HG02678 (cell line): ENCODE measurements around the gene CEP76.

ENCODE experiments used
- ATAC-seq: cut with Tn5 transposase; IDR thresholded peaks from one replicate; pipeline ENCODE4 v1.9.1; 2021; ENCODE audit warnings: mild to moderate bottlenecking, moderate library complexity; ENCODE audit not compliant: unreplicated experiment

The CEP76 gene, protein sequence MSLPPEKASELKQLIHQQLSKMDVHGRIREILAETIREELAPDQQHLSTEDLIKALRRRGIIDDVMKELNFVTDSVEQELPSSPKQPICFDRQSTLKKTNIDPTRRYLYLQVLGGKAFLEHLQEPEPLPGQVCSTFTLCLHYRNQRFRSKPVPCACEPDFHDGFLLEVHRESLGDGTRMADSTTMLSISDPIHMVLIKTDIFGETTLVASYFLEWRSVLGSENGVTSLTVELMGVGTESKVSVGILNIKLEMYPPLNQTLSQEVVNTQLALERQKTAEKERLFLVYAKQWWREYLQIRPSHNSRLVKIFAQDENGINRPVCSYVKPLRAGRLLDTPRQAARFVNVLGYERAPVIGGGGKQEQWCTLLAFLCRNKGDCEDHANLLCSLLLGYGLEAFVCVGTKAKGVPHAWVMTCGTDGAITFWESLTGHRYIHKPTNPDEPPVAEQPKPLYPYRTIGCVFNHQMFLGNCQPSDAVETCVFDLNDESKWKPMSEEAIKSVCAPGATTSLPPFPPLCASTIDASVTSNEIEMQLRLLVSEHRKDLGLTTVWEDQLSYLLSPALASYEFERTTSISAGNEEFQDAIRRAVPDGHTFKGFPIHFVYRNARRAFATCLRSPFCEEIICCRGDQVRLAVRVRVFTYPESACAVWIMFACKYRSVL

DNA sequence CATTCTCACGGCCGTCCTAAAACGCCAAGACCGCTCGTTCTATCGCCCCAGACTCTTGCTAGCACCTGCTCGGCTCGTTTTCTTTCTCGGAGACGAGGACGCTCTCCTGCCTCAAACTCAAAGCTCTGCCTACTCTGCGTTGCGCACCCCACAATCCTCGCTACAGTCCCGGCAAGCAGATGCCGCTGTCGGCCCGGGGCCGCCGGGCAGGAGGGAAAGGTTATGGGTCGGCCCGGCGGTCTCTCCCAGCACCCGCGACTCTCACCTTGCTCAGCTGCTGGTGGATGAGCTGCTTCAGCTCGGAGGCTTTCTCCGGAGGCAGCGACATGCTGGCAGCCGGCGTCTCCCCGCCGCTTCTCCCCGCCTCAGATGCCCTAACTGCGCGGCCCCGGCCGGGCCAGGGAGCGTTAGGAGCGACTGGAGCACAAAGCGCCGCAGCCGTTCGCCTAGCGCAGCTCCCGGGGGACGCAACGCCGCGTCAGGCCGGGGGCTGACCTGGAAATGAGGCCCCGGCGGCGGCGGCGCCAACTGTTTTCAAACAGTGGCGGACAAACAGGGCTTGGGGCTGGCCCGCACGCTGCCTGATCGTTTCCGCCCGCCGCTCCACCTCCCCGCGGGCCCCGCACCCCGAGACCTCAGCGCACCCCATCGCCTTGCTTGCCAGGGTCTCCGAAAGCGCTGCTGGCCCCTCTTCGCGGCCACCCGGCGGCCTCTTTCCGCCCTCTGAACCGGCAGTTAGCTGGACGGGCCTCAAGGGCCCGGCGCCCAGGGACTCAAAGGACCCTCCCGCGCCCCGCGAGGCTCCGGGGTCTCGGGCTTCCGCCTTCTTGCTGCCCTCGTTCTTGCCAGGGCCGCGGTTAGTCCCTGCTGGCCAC lies at the start of gene CEP76, which contains the start of gene PSMG2:
CEP76 (minus strand) TSS at position 503 of the 875 bp plus-strand sequence; CDS start at position 328, 175 bp downstream.
PSMG2 (plus strand) TSS at position 822 of the 875 bp plus-strand sequence. CDS start 66 bp downstream, outside the sequence.
- peak; percentile 85 for ATAC-seq

DNA sequence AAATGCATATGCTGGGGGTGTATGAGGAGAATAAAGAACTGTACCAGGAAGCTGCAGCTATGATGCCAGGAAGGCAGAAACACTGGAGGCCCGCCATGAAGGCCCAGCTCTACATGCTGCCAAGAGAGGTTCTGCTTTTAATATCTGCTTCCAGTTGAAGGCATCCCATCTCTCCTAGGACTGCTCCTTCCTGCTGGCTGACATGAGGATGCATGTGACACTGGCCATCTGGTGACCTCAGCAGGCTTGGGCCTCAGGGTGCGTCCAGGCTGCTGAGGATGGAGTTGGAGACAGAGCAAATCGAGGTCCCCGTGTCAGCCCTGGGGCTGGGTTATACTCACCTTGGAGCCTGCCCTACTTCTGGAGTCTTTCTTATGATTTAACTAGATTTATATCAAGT lies 49.4 kb upstream of the CEP76 start:
- no peak for ATAC-seq

DNA sequence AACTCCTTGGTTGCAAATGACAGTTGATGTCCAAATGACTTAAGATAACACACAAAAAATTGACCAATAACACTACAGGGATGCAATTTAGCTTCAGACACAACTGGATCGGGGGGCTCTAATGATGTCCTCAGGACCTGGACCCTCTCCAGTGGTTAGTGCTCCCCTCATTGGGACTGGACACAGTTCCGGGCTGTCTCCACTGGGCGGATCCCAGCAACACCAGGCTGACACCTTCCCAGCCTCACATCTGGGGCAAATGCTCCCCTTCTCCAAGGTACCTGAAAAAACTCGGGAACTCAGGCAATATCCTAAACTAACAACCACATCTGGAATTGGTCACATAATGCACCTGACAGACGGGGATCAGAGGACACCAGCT lies 49.0 kb upstream of the CEP76 start:
- ATAC-seq, result no peak

DNA sequence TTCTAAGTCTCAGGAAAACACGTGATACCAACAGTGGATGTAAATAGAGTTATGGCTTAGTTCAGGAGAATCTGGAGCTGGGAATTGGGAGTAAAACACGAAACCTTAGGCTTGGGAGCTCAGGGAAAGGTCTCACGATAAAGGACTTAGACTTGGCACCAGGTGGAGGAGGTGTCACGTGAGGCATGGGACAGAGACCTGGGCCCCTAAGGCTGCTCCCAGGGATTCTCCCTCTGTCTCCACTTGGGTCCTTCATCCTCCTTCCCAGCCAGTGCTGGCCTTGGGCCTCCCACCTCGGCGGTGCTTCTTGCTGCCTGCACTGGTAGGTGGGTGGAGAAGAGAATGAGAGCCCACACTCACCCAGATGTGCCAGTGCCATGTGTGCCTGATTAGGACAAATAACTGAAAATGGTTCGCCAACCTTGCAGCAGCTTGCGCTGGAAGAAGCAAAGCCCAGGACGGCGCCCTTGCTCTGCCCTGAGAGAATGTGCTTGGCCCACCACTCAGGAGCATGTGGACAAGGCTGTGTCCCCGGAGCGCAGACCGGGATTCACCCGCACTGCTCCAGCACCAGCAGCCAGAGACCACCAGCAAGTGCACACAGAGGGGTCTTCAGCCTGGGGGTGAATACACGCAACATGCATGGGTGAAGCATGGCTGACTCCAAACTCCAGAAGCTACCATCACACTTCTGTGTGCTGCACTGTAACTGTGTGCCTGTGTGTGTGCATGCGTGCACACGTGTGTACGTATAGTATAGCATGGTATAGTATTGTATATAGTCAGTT lies 48.4 kb upstream of the CEP76 start:
- ATAC-seq, result no peak

DNA sequence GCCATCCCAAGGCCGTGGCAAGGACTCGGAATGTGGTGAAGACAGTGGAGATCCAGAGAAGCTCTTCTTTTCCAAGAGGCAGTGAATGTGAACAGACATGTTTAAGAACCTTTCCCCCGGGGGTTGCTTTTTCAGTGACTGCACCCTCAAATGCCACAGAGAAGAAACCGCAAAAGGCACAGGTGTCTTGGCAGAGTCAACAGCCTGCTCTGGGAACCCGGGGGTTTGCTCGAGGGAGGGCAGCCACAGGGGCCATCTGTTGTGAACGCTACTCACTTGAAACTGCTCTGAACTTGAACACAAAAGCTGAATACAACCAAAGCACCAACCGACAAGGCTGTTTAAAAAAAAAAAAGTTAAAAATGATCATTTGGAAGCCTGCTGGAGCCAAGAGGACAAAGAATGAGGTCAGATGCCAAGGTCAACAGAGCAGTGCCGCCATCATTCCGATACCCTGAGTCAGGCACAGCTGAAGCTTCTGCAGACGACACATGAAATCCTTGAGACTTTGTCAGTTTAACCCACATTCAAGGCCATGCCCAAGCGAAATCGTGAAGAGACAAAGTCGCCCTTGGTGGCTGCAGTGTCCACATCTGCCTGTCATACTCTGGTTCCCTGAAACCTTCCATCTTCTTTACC lies 47.7 kb upstream of the CEP76 start:
- ATAC-seq, result peak; percentile 86

DNA sequence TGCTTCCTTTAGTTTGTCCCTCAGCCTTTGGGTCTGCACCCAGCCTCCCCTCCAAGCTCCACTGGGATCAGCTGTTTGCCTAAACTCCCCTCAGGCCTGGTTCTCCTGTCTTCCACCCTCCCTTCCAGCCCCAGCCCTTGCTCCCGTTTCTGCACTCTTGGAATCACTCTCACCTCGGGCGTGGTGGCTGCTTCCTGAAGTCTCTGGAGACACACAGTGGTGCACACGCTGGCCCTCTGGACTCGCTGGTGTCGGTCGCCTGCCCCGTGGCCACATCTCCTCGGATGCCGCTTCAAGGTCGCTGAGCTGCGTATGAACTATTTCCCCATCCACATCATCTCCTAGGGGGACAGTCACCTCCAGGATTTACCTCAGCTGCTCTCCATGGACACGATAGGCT lies 46.6 kb upstream of the CEP76 start:
- no peak for ATAC-seq

DNA sequence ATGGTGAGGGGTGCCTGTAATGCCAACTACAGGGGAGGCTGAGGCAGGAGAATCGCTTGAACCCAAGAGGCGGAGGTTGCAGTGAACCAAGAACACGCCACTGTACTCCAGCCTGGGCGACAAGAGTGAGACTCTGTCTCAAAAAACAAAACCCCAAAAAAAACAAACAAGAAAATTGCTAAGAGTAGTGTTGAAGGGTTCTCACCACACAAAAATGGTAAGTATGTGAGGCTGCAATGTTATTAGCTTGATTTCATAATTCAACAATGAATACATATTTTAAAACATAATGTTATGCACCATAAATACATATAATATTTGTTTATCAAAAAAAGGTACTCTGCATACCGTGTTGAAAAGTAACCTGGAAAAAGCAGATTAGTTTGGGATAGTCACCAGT lies 46.1 kb upstream of the CEP76 start:
- ATAC-seq, result no peak

DNA sequence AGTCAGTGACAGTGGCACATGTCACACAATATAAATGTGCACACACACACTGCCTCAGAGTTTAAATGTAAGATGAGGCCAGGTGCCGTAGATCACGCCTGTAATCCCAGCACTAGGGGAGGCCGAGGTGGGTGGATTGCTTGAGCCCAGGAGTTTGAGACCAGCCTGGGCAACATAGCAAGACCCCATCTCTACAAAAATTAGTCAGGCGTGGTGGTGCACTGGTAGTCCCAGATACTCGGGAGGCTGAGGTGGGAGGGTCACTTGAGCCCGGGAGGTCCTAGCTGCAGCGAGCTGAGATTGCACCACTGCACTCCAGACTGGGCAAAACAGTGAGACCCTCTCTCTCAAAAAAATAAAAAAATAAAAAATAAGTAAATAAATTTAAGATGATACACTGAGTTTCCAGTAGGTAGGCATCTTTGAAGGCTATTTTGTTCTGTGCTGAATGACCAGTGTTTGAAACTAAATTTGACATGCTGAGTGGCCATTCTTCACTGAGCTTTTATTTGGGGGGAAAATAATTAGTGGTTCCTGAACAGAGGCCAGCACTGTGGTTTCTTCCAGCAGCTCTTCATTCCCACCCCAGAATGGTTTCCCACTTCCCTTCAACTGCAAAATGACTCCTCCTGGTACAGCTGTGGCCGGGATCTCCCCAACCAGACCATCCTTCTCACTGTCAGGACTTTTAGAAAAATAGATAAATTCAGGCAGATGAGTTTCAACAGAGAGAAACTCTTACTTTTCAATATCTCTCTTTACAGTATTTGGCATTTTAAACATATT lies 45.2 kb upstream of the CEP76 start:
- no peak for ATAC-seq

DNA sequence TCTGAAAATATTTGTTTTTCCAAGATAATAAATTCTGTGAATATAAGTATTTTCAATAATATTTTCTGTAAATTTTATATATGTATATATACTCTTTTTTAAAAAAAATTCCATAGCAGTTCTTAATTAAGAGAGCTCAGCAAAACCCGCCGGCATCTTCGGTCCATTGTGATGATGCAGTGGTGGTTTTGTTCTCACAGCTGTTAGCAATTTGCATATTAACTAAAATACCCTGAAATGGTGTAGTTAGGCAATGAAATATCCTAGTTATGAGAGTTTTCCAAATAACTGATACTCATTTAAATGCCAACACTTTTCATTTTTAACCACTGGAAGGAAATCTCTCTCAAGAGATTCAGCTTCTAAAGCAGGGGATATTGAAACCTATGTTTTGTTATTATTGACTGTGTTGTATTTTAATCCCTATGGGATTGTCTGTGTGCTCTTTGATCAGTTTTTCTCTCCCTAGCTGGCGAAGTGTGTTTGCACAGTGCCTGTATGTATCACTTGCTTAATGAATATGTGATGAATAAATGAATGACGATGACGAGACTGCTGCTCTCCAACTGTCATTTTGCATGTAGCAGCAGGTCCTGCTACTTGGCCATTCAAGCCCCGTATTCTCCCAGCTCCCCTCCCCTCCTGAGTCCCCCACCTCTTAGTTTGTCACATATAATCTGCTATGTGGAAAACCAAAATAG lies 42.7 kb upstream of the CEP76 start:
- ATAC-seq, result no peak

DNA sequence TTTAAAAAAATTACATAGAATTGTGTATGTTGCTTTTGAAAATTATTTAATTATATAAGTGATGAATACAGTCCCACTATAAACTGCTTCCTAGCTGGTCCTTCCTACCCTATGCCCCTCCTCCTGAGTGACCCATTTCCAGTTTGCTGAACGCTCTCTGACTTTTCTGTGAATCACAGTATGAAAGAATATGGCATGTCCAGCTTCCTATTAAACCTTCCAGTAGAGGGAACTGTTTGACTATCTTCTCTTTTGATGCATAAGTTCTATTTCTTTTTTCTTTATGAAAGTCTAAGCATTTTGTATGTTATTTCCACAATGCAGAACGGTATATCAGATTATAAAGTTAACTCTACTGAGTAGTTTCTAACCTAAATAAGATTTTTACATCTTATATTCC lies 41.6 kb upstream of the CEP76 start:
- ATAC-seq, result no peak

DNA sequence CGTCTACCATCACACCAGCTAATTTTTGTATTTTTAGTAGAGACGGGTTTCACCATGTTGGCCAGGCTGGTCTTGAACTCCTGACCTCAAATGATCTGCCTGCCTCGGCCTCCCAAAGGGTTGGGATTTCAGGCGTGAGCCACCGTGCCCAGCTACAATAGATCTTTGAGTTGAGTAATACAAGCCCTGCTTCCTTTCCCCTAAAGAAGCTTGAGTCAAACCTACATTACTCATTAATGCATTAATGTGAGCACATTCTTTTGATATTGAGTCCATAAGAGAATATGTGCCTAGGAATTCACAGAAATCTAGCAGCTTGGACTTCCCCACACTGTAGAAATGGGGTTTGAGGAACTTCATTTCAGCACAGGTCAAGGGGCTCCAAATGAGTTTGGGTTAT lies 39.9 kb upstream of the CEP76 start:
- ATAC-seq, result no peak

DNA sequence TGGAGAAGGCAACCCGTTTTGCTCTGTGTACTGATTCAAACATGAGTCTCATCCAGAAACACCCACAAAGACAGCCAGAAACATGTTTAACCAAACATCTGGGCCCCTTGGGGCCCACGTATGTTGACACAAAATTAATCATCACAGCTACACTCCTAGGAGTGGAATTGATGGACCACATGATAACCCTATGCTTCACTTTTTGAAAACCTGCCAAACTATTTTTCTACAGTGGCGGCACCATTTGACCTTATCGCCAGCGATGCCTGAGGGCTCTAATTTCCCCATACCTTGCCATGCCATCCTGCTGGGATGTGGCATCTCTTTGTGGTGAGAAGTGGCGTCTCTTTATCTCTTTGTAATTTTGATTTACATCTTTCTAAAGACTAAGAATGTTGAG lies 38.8 kb upstream of the CEP76 start:
- no peak for ATAC-seq

DNA sequence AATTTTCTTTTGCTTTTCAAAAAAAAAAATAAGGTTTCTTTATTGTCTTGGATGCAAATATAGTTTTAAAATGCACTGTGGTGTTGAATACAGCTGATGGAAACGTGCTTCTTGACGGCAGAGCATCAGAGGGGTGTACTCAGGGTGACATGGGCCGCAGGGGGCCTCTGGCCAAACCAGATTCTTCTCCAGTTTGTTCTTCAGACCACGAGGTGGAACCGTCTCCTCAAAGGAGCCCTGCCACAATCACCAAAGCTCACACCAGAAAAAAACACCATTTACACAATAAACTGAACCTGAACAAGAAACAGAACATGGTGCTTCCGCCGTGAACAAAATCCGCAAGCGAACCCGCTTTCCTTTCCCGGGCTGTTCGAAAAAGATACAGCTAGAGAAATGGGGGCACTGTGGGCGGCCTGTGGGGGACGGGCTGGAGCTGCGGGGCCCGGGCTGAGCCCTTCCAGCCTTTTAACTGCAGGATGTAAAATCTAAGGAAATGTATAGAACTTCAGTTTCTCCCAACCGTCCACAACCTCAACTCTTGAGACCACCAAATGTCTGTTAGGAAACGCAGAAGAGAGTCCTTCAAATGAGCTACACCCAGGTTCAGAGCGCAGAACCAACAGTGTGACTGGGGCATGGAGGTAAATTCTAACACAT lies 34.9 kb upstream of the CEP76 start:
- no peak for ATAC-seq

DNA sequence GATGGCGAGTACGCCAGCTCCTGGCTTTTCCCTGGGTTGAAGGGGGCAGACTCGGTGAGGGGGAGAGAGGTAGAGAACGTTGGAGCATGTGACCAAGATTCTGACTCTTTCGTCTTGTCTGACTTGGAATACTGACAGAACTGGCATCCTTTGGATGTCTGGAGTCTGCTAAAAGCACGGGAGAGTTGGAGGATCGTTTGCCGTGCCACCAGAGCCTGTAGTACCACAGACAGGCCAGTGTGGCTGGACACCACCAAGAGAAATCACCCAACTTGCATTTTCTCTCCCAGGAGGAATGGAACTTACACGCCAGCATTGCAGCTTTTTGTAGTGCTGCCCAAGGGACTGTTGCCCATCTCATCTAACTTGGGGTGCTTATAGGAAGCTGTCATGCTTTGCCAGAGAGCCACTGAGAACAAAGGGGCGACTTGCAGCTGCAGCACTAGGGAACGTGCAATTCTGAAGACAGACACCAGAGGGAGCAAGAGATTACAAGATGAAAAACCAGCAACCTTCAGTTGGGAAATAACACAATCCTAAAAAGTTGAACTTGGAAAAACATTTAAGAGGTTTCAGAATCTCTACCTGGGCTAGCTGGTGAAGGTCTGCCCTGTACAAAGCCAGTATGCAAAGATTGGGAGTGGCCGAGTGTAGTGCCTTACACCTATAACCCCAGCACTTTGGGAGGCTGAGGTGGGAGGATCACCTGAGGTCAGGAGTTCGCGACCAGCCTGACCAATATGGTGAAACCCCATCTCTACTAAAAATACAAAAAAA lies 24.4 kb upstream of the CEP76 start:
- ATAC-seq, result no peak

DNA sequence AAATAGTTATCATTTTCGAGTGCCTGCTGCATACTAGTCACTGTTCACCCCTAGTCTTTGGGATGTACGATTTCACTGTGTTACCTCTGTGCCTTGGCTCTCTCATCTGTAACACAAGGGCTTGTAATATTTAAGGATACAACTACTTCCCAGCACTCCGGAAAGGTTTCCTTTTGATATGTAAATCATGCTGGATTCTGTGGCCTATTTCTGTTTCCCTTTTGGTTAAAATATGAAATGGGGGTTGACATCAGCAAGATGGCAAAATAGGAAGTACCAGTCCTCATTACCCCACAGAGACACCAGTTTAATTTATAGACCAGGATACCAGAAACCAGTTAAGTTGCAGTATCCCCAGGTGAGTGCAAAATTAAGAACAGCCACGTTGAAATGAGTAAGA lies 23.8 kb upstream of the CEP76 start:
- no peak for ATAC-seq

DNA sequence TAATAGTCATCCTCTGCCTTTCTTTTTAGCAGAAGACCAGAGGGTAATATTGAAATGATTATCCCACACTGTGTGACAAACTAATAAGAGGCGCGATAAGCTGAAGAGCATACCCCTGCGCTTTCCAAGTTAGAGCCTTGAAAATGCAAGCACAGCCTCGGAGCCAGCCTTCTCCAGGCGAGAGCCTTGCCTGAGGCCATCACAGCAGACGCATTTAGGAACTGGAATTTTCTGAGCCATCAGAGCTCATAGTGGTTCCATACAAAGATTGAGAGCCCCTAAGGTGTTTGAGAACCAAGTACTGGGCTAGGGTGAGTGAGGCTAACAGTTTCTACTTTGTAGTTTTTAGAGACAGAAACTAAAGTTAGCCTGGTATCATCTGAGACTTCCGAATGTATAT lies 20.2 kb upstream of the CEP76 start:
- no peak for ATAC-seq

DNA sequence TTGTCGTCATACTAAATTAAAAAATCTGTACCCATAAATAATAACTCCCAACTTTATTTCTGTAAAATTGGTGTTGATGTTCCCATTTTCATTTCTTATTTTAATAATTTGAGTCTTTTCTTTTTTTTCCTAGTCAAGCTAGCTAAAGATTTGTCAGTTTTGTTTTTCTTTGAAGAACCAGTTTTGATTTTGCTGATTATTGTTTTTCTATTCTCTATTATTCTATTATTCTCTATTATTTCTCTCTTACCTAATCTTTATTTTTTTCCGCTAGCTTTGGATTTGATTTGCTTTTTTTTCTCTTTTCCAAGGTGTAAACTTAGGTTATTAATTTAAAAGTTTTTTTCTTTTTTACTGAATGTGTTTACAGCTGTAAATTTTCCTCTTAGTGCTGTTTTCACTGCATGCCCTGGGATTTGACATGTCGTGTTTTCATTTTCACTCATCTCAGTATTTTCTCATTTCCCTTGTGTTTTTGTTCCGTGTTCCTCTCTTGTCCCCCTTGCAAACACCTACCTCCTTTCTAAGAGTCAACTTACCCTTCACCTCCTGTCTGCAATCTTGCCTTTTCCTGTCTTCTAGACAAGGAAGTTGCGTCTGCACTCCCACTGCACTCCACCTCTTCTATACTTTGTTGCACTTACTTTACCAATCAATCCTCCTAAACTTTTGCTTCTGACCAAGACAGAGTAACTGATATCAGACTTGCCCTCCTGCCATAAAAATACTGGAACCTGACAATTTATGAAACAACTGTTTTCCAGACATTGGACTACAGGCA lies 19.2 kb upstream of the CEP76 start:
- no peak for ATAC-seq
